H1 (cell line): ENCODE measurements around the gene ADGRE2. TPM values are rescaled to one million over a fixed set of nuclear protein-coding genes. Genes with fewer than 3 reads are reported as not detected.

ENCODE experiments used
- CTCF ChIA-PET: fragments of 300-600 bp; sonication (Branson Sonifier 250); formaldehyde crosslinking; loops from one replicate; lab custom pipeline; 2021; ENCODE audit not compliant: partially characterized antibody; lab: Charles Lee
- POLR2A ChIA-PET: fragments of 300-600 bp; sonication (Branson Sonifier 250); formaldehyde crosslinking; loops from one replicate; lab custom pipeline; 2021; ENCODE audit warnings: inconsistent platforms; ENCODE audit not compliant: partially characterized antibody; lab: Charles Lee
- DNase-seq, 2 experiments: peaks; one replicate each; pipeline versions ENCODE4 v3.0.0 to v3.0.0-alpha.2; 2010 to 2022; ENCODE audit warnings: low spot score in 2 of 2, low read depth in 1 of 2, mixed read lengths in 1 of 2
- FAIRE-seq: peaks from 2 replicates; lab custom pipeline; 2011; peaks lifted over from hg19 to GRCh38; lab: Jason Lieb, UNC
- H2AFZ ChIP-seq: 2 replicates; pipeline ENCODE4 v1.8.1; 2012; ENCODE audit warnings: low read length, inconsistent platforms
- H2AK5ac ChIP-seq: 2 replicates; pipeline ENCODE4 v1.6.1; 2013; ENCODE audit warnings: low read depth, low read length
- H2BK120ac ChIP-seq: replicated peaks from 2 replicates; pipeline ENCODE3; 2013; ENCODE audit warnings: low read depth, low read length, inconsistent platforms
- H2BK12ac ChIP-seq: 2 replicates; pipeline ENCODE4 v1.6.1; 2013; ENCODE audit warnings: low read depth, low read length
- H2BK15ac ChIP-seq: 2 replicates; pipeline ENCODE4 v1.6.1; 2013; ENCODE audit warnings: low read length
- H2BK20ac ChIP-seq: 2 replicates; pipeline ENCODE4 v1.6.1; 2013; ENCODE audit warnings: low read length
- H2BK5ac ChIP-seq: 2 replicates; pipeline ENCODE4 v1.6.1; 2013; ENCODE audit warnings: low read depth, low read length
- H3K14ac ChIP-seq: 2 replicates; pipeline ENCODE4 v1.6.1; 2013; ENCODE audit warnings: inconsistent platforms; ENCODE audit not compliant: insufficient read length
- H3K18ac ChIP-seq: 2 replicates; pipeline ENCODE4 v1.6.1; 2013; ENCODE audit warnings: low read length; ENCODE audit errors: extremely low read depth
- H3K23ac ChIP-seq: 2 replicates; pipeline ENCODE4 v1.6.1; 2013; ENCODE audit warnings: inconsistent platforms; ENCODE audit not compliant: insufficient read length
- H3K23me2 ChIP-seq: 2 replicates; pipeline ENCODE4 v1.6.1; 2013; ENCODE audit warnings: low read depth, low read length
- H3K27ac ChIP-seq: 2 replicates; pipeline ENCODE4 v1.6.1; 2011; ENCODE audit warnings: low read depth, low read length, inconsistent platforms
- H3K27me3 ChIP-seq, 4 experiments: replicated peaks in 1 of 4; 1 replicate in 1 of 4; 2 replicates in 3 of 4; pipeline versions ENCODE4 v1.6.1 to v1.8.1; 2011 to 2013; ENCODE audit warnings: low read length in 3 of 4, mild to moderate bottlenecking in 3 of 4, inconsistent platforms in 2 of 4, mixed read lengths in 2 of 4, moderate library complexity in 1 of 4; ENCODE audit not compliant: control insufficient read depth in 3 of 4, insufficient read depth in 3 of 4; ENCODE audit errors: extremely low read depth in 1 of 4
- H3K36me3 ChIP-seq, 4 experiments: 2 replicates each; pipeline versions ENCODE4 v1.6.1 to v1.8.1; 2011 to 2013; ENCODE audit warnings: mild to moderate bottlenecking in 4 of 4, low read length in 3 of 4, moderate library complexity in 2 of 4, control low read depth in 1 of 4, inconsistent platforms in 1 of 4; ENCODE audit not compliant: insufficient read depth in 4 of 4, control insufficient read depth in 2 of 4
- H3K4ac ChIP-seq: replicated peaks from 2 replicates; pipeline ENCODE3; 2013; ENCODE audit warnings: low read length, low read depth, mixed read lengths, inconsistent platforms; ENCODE audit not compliant: insufficient read length
- H3K4me1 ChIP-seq, 4 experiments: replicated peaks in 1 of 4; 1 replicate in 1 of 4; 2 replicates in 3 of 4; pipeline versions ENCODE4 v1.6.1 to v1.8.1; 2011 to 2013; ENCODE audit warnings: low read length in 3 of 4, inconsistent platforms in 2 of 4, mixed read lengths in 1 of 4; ENCODE audit not compliant: insufficient read depth in 4 of 4, control insufficient read depth in 3 of 4
- H3K4me2 ChIP-seq, 2 experiments: 2 replicates each; pipeline versions ENCODE4 v1.6.1 to v1.8.1; 2011 to 2013; ENCODE audit warnings: low read depth in 2 of 2, low read length in 2 of 2, control low read depth in 1 of 2, inconsistent platforms in 1 of 2, mild to moderate bottlenecking in 1 of 2; ENCODE audit not compliant: insufficient read depth in 1 of 2
- H3K4me3 ChIP-seq, 4 experiments: fragments of 200-600, 300-600 bp in 1 of 4; sonication (generic), shearing (Covaris generic), sonication (Bioruptor Twin) in 1 of 4; 2 replicates each; pipeline versions ENCODE4 v1.5.1 to v1.8.1; 2011 to 2016; ENCODE audit warnings: low read length in 4 of 4, low read depth in 3 of 4, control low read depth in 2 of 4, inconsistent platforms in 2 of 4, mild to moderate bottlenecking in 2 of 4, mixed read lengths in 1 of 4, moderate library complexity in 1 of 4; ENCODE audit not compliant: insufficient read depth in 2 of 4; ENCODE audit errors: extremely low read depth in 1 of 4
- H3K56ac ChIP-seq: replicated peaks from 2 replicates; pipeline ENCODE3; 2013; ENCODE audit warnings: low read depth, mild to moderate bottlenecking, mixed read lengths, low read length, inconsistent platforms; ENCODE audit not compliant: insufficient read length
- H3K79me1 ChIP-seq: 2 replicates; pipeline ENCODE4 v1.6.1; 2013; ENCODE audit warnings: low read depth, low read length, control low read depth
- H3K79me2 ChIP-seq, 2 experiments: 2 replicates each; pipeline versions ENCODE4 v1.6.1 to v1.8.1; 2012 to 2013; ENCODE audit warnings: low read length in 2 of 2, mild to moderate bottlenecking in 2 of 2, inconsistent platforms in 1 of 2; ENCODE audit not compliant: insufficient read depth in 2 of 2, control insufficient read depth in 1 of 2
- H3K9ac ChIP-seq, 4 experiments: replicated peaks in 1 of 4; 1 replicate in 1 of 4; 2 replicates in 3 of 4; pipeline versions ENCODE4 v1.6.1 to v1.8.1; 2011 to 2013; ENCODE audit warnings: low read depth in 3 of 4, low read length in 3 of 4, control low read depth in 2 of 4, mild to moderate bottlenecking in 2 of 4, moderate library complexity in 2 of 4, inconsistent platforms in 1 of 4; ENCODE audit errors: extremely low read depth in 1 of 4
- H3K9me3 ChIP-seq, 2 experiments: 2 replicates each; pipeline versions ENCODE4 v1.6.1 to v1.8.1; 2012 to 2013; ENCODE audit warnings: mild to moderate bottlenecking in 2 of 2, moderate library complexity in 2 of 2, control low read depth in 1 of 2, inconsistent platforms in 1 of 2, low read depth in 1 of 2, low read length in 1 of 2, mixed read lengths in 1 of 2; ENCODE audit not compliant: insufficient read depth in 2 of 2
- H4K20me1 ChIP-seq, 2 experiments: replicated peaks in 1 of 2; 2 replicates each; pipeline versions ENCODE3 to v1.8.1; 2011 to 2013; ENCODE audit warnings: inconsistent platforms in 2 of 2, low read length in 2 of 2, mild to moderate bottlenecking in 1 of 2; ENCODE audit not compliant: insufficient read depth in 2 of 2, control insufficient read depth in 1 of 2
- H4K5ac ChIP-seq: 2 replicates; pipeline ENCODE4 v1.6.1; 2013; ENCODE audit warnings: low read length, low read depth, mixed read lengths, inconsistent platforms; ENCODE audit not compliant: insufficient read length
- H4K8ac ChIP-seq: 2 replicates; pipeline ENCODE4 v1.8.0; 2013; ENCODE audit warnings: mild to moderate bottlenecking, moderate library complexity, low read length, inconsistent platforms; ENCODE audit not compliant: insufficient read depth; ENCODE audit errors: extremely low read depth
- H4K91ac ChIP-seq: replicated peaks from 2 replicates; pipeline ENCODE3; 2013; ENCODE audit warnings: low read length, mixed read lengths, inconsistent platforms; ENCODE audit not compliant: insufficient read length
- WGBS, 2 experiments: shearing (Covaris generic) in 1 of 2; methylation state at CpG; one replicate each; pipeline versions ENCODE4 v1.1.6 to v1.1.7; 2013 to 2015; ENCODE audit warnings: low lambda C conversion rate in 2 of 2, mixed read lengths in 2 of 2, inconsistent platforms in 1 of 2, low coverage in 1 of 2, missing lambda C conversion rate in 1 of 2; ENCODE audit not compliant: insufficient replicate concordance in 2 of 2, insufficient coverage in 1 of 2, insufficient read length in 1 of 2; ENCODE audit errors: extremely low coverage in 1 of 2, missing lambda C conversion rate in 1 of 2; 5-methylcytosine and 5-hydroxymethylcytosine counted together
- polyA plus RNA-seq, 7 experiments: library from polyadenylated mRNA; depleted of rRNA in 3 of 7; stranded (reverse) in 5 of 7; unstranded in 2 of 7; fragments of >200 nt in 5 of 7; fragments of 200-250 nt in 2 of 7; gene quantifications; 1 replicate in 5 of 7; 2 replicates in 1 of 7; 4 replicates in 1 of 7; pipeline versions ENCODE4 v1.2.1 to v1.2.3, GENCODE V29; 2011 to 2013; ENCODE audit warnings: missing spikeins in 2 of 7, mixed read lengths in 2 of 7
- total RNA-seq: library from RNA; stranded (reverse); fragmentation: NEBNext Ultra II Directional; extraction: Animal tissue kit (Norgen Biotek cat#: 25700); gene quantifications from 2 replicates; pipeline ENCODE4 v1.2.1, GENCODE V29; 2021
- TF ChIP-seq, protein P1 (sequence below): IDR thresholded peaks from 2 replicates; pipeline ENCODE4 v1.6.1; 2012; ENCODE audit warnings: low read length, inconsistent platforms

ADGRE2 gene
- total and polyA plus RNA-seq, 2 of the 8 experiments (the other 6 are each of a cell fraction or from before 2014, with no cell fraction given) = 2.0 to 4.5 TPM

DNA sequence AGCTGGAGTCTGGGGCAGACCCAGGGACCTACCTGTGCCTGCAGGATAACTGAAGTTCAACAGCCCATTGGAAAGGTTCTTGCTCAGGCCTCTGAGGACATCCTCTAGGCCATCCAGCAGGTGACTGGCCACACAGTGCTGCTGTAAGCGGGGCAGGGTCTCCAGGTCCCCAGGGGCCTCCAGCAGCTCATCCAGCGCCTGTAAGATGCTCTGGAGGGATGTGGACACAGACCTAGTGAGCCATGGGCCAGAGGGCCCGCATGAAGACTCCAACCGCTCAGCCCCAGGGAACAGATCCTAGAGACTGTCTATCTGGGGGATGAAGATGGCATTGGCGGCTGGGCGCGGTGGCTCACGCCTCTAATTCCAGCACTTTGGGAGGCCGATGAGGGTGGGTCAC, 14.0 kb downstream of the ADGRE2 start:
- no peaks in the 10 kb centered on the region for H3K79me2 ChIP-seq
- peaks cover 0 to 7% (median 0%) of the 10 kb centered on the region in 4 experiments; a peak in 2 of 8 replicates for H3K36me3 ChIP-seq
- H3K4me3 ChIP-seq = no peak overlapping the region
- H2BK5ac ChIP-seq = no peak overlapping the region
- H2BK12ac ChIP-seq = no peak overlapping the region
- TF ChIP-seq, protein P1, sequence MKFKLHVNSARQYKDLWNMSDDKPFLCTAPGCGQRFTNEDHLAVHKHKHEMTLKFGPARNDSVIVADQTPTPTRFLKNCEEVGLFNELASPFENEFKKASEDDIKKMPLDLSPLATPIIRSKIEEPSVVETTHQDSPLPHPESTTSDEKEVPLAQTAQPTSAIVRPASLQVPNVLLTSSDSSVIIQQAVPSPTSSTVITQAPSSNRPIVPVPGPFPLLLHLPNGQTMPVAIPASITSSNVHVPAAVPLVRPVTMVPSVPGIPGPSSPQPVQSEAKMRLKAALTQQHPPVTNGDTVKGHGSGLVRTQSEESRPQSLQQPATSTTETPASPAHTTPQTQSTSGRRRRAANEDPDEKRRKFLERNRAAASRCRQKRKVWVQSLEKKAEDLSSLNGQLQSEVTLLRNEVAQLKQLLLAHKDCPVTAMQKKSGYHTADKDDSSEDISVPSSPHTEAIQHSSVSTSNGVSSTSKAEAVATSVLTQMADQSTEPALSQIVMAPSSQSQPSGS = no peak
- 88% methylated on average over 9 of the region's 9 CpGs; no CpG with 5 or more reads in 1 of the 2 experiments for WGBS, 2 experiments
- no peak overlapping the region for H3K4me2 ChIP-seq
- no peak overlapping the region for H2BK15ac ChIP-seq
- no peak overlapping the region for H2AK5ac ChIP-seq
- H2BK20ac ChIP-seq = no peak overlapping the region
- H4K8ac ChIP-seq = no peak overlapping the region
- H3K79me1 ChIP-seq = no peaks in the 10 kb centered on the region
- ChIA-PET CTCF (interaction anchor here (0.5 to 1.3 kb wide), 3 partner anchors 10 to 656 kb away, joined by 3 to 4 read pairs (median 4); no protein-coding TSS in a partner anchor), POLR2A (interaction anchor here (1.3 kb wide), 1 partner anchor 10 kb away, joined by 3 read pairs; no protein-coding TSS in a partner anchor)
- no peak overlapping the region for H3K14ac ChIP-seq
- H4K20me1 ChIP-seq = peaks cover 0 to 2% of the 10 kb centered on the region in 2 experiments
- H3K56ac ChIP-seq = no peak overlapping the region
- no peak overlapping the region for H3K4ac ChIP-seq
- H4K91ac ChIP-seq = no peak overlapping the region
- FAIRE-seq (no peak), DNase-seq (no peak)
- no peak overlapping the region for H3K23ac ChIP-seq
- H2AFZ ChIP-seq = no peak overlapping the region
- no peak overlapping the region for H3K9ac ChIP-seq
- H3K9me3 ChIP-seq = no peaks in the 10 kb centered on the region
- no peaks in the 10 kb centered on the region; a peak in 2 of 7 replicates for H3K4me1 ChIP-seq
- no peak overlapping the region for H3K18ac ChIP-seq
- no peak overlapping the region for H4K5ac ChIP-seq
- H3K27me3 ChIP-seq = no peaks in the 10 kb centered on the region
- H3K23me2 ChIP-seq = peaks cover 2% of the 10 kb centered on the region; the same call in 1 of the 2 replicates
- H3K27ac ChIP-seq = no peak overlapping the region
- H2BK120ac ChIP-seq = no peak overlapping the region
